ENCODE measurements around the gene ASPG.

The ASPG gene

DNA sequence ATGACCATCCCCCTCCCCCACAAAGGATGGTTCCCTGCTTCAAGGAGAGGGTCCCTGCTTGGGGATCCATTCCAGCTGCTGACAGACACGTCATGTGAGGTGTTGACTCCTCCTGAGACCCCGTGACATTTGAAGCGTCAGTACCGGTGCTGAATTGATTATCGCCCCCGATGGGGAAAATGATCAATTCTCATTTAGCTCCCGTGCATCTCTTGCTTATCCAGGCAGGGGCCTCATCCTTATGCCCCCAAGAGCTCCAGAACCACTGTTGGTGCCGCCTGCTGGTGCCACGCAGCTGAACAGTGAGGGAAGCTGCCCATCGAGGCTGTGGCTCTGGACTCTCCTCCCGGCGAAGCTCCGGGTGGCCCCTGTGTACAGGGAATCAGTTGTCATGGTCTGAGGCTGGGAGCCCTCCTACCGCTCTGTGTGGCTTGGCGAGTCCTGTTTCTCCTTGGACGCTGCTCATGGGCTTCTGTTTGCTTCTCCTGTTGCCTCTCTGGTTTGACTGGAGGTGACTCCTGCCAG is 57.5 kb downstream of the ASPG start:
- in situ Hi-C loops (cut with HindIII; ENCODE audit: low pct_ligation_motif_present, low sequenced_read_pairs), result no loop called here
- TF ChIP-seq, protein P1, sequence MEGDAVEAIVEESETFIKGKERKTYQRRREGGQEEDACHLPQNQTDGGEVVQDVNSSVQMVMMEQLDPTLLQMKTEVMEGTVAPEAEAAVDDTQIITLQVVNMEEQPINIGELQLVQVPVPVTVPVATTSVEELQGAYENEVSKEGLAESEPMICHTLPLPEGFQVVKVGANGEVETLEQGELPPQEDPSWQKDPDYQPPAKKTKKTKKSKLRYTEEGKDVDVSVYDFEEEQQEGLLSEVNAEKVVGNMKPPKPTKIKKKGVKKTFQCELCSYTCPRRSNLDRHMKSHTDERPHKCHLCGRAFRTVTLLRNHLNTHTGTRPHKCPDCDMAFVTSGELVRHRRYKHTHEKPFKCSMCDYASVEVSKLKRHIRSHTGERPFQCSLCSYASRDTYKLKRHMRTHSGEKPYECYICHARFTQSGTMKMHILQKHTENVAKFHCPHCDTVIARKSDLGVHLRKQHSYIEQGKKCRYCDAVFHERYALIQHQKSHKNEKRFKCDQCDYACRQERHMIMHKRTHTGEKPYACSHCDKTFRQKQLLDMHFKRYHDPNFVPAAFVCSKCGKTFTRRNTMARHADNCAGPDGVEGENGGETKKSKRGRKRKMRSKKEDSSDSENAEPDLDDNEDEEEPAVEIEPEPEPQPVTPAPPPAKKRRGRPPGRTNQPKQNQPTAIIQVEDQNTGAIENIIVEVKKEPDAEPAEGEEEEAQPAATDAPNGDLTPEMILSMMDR (IDR thresholded peaks at IDR 0.05; ENCODE audit: low read depth, low read length, missing control alignments), result no peak

DNA sequence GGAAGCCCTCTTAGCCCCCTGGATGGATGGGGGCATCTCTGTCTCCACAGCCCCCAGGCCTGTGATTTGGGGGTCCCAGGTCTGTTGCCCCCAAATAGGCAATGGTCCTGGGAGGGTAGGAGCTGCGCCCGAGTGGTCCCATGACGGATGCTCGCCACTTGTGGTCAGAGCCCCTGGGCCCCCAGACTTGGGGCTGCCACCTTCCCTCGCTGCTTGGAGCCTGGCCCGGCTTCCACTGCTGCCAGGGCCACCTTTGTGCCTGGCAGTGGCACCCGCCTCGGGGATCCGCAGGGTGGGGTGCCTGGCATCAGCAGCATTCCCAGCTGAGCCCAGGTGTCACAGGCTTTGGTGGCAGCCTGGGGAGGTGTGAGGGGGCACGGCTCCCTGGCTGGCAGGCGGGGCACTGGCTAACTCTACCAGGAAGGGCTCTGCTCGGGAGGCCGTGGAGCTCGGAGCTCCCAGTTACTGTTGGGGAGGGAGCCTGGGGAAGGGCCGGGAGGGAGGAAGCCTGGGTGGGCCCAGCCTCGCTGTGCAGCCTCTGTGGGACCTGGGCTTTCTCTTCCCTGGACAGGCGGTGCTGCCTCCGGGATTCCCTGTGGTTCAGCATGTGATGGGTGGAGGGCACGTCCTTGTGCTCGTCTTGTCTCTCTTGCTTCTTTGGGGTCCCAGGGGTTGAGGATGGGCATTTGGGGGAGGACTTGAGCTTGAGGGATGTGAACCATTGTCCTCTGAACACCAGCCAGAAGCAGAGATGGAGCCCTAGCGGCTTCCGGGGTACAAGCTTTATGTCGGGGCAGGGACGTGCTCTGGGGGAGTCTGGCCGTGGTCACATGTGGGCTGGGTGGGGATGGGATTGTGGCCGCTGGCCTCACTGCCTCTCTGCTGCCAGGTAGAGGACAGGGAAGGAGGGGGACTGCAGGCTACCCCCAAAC is 58.3 kb downstream of the ASPG start:
- Histone ChIP-seq H3K4me3 (ENCODE audit: low read depth, low read length) (no peak overlapping the region), H3K36me3 (replicated peaks) (no peaks in the 10 kb centered on the region), H3K27ac (no peak overlapping the region), H3K27me3 (replicated peaks) (peaks cover 9% of the 10 kb centered on the region)
- DNase-seq, result no peak
- in situ Hi-C loops (cut with HindIII; ENCODE audit: low pct_ligation_motif_present, low sequenced_read_pairs), result no loop called here
- TF ChIP-seq, protein P1 (IDR thresholded peaks at IDR 0.05; ENCODE audit: low read depth, low read length, missing control alignments), result no peak

More for the DNA sequence above, 57.5 kb downstream of the ASPG start:
- Histone ChIP-seq H3K27me3 (replicated peaks) (peaks cover 17% of the 10 kb centered on the region), H3K4me3 (ENCODE audit: low read depth, low read length) (no peak overlapping the region), H3K36me3 (replicated peaks) (no peaks in the 10 kb centered on the region), H3K27ac (no peak overlapping the region)
- DNase-seq, result no peak

- DNase-seq, result no peak
- H3K27ac ChIP-seq, result no peak overlapping the region
- TF ChIP-seq, protein P1 (IDR thresholded peaks at IDR 0.05; ENCODE audit: low read depth, low read length, missing control alignments), result no peak
- H3K36me3 ChIP-seq (replicated peaks), result no peaks in the 10 kb centered on the region
- H3K4me3 ChIP-seq (ENCODE audit: low read depth, low read length), result no peak overlapping the region
- in situ Hi-C loops (cut with HindIII; ENCODE audit: low pct_ligation_motif_present, low sequenced_read_pairs), result no loop called here
- peaks cover 3% of the 10 kb centered on the region for H3K27me3 ChIP-seq (replicated peaks)
These were observed 58.9 kb downstream of the ASPG start for GRCh38 chr14:104144453-104144790.

GRCh38 chr14:104144911-104145825 is 59.7 kb downstream of the ASPG start:
- no peaks in the 10 kb centered on the region for H3K36me3 ChIP-seq (replicated peaks)
- in situ Hi-C loops (cut with HindIII; ENCODE audit: low pct_ligation_motif_present, low sequenced_read_pairs), result no loop called here
- H3K27ac ChIP-seq, result no peak overlapping the region
- no peaks in the 10 kb centered on the region for H3K27me3 ChIP-seq (replicated peaks)
- TF ChIP-seq, protein P1 (IDR thresholded peaks at IDR 0.05; ENCODE audit: low read depth, low read length, missing control alignments), result no peak
- no peak overlapping the region for H3K4me3 ChIP-seq (ENCODE audit: low read depth, low read length)
- no peak for DNase-seq

DNA sequence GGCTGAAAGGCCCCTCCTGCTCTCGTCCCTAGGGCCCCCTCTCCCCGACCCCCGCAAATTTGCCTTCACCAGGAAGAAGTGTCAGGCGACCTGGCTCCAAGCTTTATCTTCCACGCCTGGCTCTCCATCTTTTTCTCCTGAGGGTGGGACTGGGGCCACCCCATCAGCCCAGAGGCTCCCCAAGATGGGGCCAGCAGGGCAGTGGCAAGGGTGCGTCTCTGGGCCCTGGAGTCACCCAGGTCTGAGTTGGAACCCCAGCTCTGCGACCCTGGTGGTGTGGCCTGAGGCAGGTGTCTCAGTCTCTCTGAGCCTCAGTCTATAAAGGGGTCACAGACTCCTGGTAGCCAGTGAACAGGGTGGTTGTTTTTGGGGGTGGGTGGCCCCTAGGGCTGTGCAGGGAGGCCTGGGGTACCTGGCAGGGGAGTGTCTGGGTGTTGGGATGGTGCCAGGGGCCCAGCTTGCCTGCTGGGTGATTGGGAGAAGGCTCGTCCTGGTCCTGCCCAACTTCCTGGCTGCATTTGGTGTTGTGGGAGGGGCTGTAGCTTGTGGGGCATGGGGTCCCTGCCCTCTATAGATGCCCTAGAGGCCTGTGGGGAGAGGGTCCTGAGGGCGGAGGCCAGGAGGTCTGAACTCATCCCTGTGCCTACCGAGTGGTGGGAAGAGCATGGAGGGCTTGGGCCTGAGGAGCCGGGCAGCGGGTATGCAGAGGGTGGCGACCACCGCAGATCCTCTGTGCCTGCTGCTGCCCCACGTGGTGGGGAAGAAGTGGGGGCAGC is 60.5 kb downstream of the ASPG start:
- in situ Hi-C loops (cut with HindIII; ENCODE audit: low pct_ligation_motif_present, low sequenced_read_pairs), result no loop called here

More for the DNA sequence above, 60.5 kb downstream of the ASPG start:
- H3K27me3 ChIP-seq (replicated peaks), result no peaks in the 10 kb centered on the region
- H3K27ac ChIP-seq, result no peak overlapping the region
- H3K4me3 ChIP-seq (ENCODE audit: low read depth, low read length), result no peak overlapping the region
- TF ChIP-seq, protein P1 (IDR thresholded peaks at IDR 0.05; ENCODE audit: low read depth, low read length, missing control alignments), result no peak
- no peak for DNase-seq
- no peaks in the 10 kb centered on the region for H3K36me3 ChIP-seq (replicated peaks)
